AG09309 (cell line): ENCODE measurements around the gene PLXNA2.

Experiments used
- DNase-seq: peaks from one replicate; pipeline ENCODE4 v3.0.0-alpha.2; 2010; ENCODE audit warnings: low read depth
- H3K4me3 ChIP-seq: 2 replicates; pipeline ENCODE4 v1.5.1; 2011; ENCODE audit warnings: mild to moderate bottlenecking, low read depth, low read length, moderate library complexity; ENCODE audit not compliant: control insufficient read depth
- CTCF ChIP-seq: IDR thresholded peaks from 2 replicates; pipeline ENCODE4 v1.5.1; 2011; ENCODE audit warnings: mild to moderate bottlenecking, low read depth, low read length, inconsistent platforms; ENCODE audit not compliant: insufficient read depth, control insufficient read depth; ENCODE audit errors: missing control alignments

PLXNA2 gene

GRCh38 chr1:208135354-208135753 is 108.8 kb downstream of the PLXNA2 start:
- no peak for TF ChIP-seq CTCF
- DNase-seq = peak; percentile 16
- no peak overlapping the region for H3K4me3 ChIP-seq

GRCh38 chr1:208134491-208134890 is 109.7 kb downstream of the PLXNA2 start:
- H3K4me3 ChIP-seq = no peak overlapping the region
- no peak for TF ChIP-seq CTCF
- DNase-seq = no peak

- no peak for TF ChIP-seq CTCF
- H3K4me3 ChIP-seq = no peak overlapping the region
- DNase-seq = no peak
These were observed 110.8 kb downstream of the PLXNA2 start for GRCh38 chr1:208133355-208133754.

GRCh38 chr1:208132287-208132882 is 111.8 kb downstream of the PLXNA2 start:
- TF ChIP-seq CTCF = peak; percentile 89
- H3K4me3 ChIP-seq = no peak overlapping the region
- peak; percentile 21 for DNase-seq

GRCh38 chr1:208131621-208132286 is 112.4 kb downstream of the PLXNA2 start:
- H3K4me3 ChIP-seq = no peak overlapping the region
- DNase-seq = no peak
- no peak for TF ChIP-seq CTCF

- DNase-seq = no peak
- no peak overlapping the region for H3K4me3 ChIP-seq
- TF ChIP-seq CTCF = no peak
These were observed 114.7 kb downstream of the PLXNA2 start for GRCh38 chr1:208129487-208129886.
